Gastrocnemius medialis (tissue), 4 donors: ENCODE data around the gene ADGRD2. TPM values are rescaled to one million over a fixed set of nuclear protein-coding genes. Genes with fewer than 3 reads are reported as not detected.

Source experiments
- ATAC-seq, 2 donors: fragments of 150-250 bp; one replicate each; pipeline ENCODE4 v1.9.1; 2016
- DNase-seq, 2 donors: peaks; one replicate each; pipeline ENCODE4 v3.0.0-alpha.2; 2019
- H3K27ac ChIP-seq, 4 donors: fragments of 200-600 bp; sonication (generic); 1 replicate in 1 of 4; 2 replicates in 3 of 4; pipeline ENCODE4 v1.5.1; 2016 to 2018; ENCODE audit warnings: mild to moderate bottlenecking in 2 of 4, moderate library complexity in 1 of 4
- H3K27me3 ChIP-seq, 3 donors: fragments of 200-600 bp; sonication (generic) in 2 of 3; 1 replicate in 1 of 3; 2 replicates in 2 of 3; pipeline versions ENCODE4 v1.5.1 to v1.6.0; 2016 to 2019; ENCODE audit warnings: mild to moderate bottlenecking in 1 of 3, moderate library complexity in 1 of 3
- H3K36me3 ChIP-seq, 2 donors: fragments of 200-600 bp; sonication (generic) in 1 of 2; one replicate each; pipeline ENCODE4 v1.5.1; 2017 to 2018
- H3K4me1 ChIP-seq, 2 donors: fragments of 200-600 bp; sonication (generic) in 1 of 2; one replicate each; pipeline ENCODE4 v1.5.1; 2016 to 2017; ENCODE audit warnings: mild to moderate bottlenecking in 2 of 2
- H3K4me3 ChIP-seq, 4 donors: fragments of 200-600 bp; sonication (generic) in 3 of 4; 1 replicate in 1 of 4; 2 replicates in 3 of 4; pipeline ENCODE4 v1.5.1; 2016 to 2019; ENCODE audit warnings: mild to moderate bottlenecking in 2 of 4
- H3K9me3 ChIP-seq, 3 donors: fragments of 200-600 bp; sonication (generic) in 2 of 3; 1 replicate in 1 of 3; 2 replicates in 2 of 3; pipeline ENCODE4 v1.5.1; 2016 to 2019
- POLR2A ChIP-seq, 2 donors: fragments of 450-650 bp; IDR thresholded peaks; one replicate each; pipeline ENCODE4 v1.6.1; 2017; ENCODE audit warnings: antibody characterized with exemption in 2 of 2, mild to moderate bottlenecking in 2 of 2, moderate library complexity in 2 of 2
- in situ Hi-C, 4 donors: fragments of 200-750 bp; cut with MboI; loops; one replicate each; pipeline versions ENCODE4 v1.15.0 to v1.8.0; 2017; ENCODE audit warnings: low sequenced_read_pairs in 4 of 4
- intact Hi-C: fragments of 100-400 bp; cut with DNase I; formaldehyde crosslinking; loops from one replicate; pipeline ENCODE4 v1.15.1; 2023; ENCODE audit warnings: low total_unique reads
- total RNA-seq, 4 donors: library from RNA; depleted of rRNA; stranded (reverse); fragments of >200 nt; gene quantifications; one replicate each; pipeline versions ENCODE4 v1.1.0 to v1.2.3, GENCODE V29; 2016
- TF ChIP-seq, protein P1 (sequence below), 5 experiments: fragments of 450-650 bp in 3 of 5; fragments of 200-600 bp in 2 of 5; sonication (generic) in 2 of 5; IDR thresholded peaks in 4 of 5; conservative IDR thresholded peaks in 1 of 5; 1 replicate in 4 of 5; 2 replicates in 1 of 5; pipeline ENCODE4 v1.5.1; 2016 to 2019; ENCODE audit warnings: antibody characterized with exemption in 5 of 5, mild to moderate bottlenecking in 3 of 5, moderate library complexity in 3 of 5

The ADGRD2 gene
- total RNA-seq, 4 donors from 2014 or later: not detected

GRCh38 chr9:124456341-124457078 lies 6.3 kb downstream of the ADGRD2 start:
- DNase-seq (no peak), ATAC-seq (no peak)
- Histone ChIP-seq H3K27me3 (peaks cover 15 to 29% (median 23%) of the 10 kb centered on the region in 3 donors), H3K9me3 (no peaks in the 10 kb centered on the region), H3K36me3 (no peaks in the 10 kb centered on the region), H3K27ac (no peak overlapping the region), H3K4me1 (peaks cover 0 to 4% of the 10 kb centered on the region in 2 donors), H3K4me3 (no peak overlapping the region)
- intact Hi-C loops: no loop called here
- TF ChIP-seq, protein P1, sequence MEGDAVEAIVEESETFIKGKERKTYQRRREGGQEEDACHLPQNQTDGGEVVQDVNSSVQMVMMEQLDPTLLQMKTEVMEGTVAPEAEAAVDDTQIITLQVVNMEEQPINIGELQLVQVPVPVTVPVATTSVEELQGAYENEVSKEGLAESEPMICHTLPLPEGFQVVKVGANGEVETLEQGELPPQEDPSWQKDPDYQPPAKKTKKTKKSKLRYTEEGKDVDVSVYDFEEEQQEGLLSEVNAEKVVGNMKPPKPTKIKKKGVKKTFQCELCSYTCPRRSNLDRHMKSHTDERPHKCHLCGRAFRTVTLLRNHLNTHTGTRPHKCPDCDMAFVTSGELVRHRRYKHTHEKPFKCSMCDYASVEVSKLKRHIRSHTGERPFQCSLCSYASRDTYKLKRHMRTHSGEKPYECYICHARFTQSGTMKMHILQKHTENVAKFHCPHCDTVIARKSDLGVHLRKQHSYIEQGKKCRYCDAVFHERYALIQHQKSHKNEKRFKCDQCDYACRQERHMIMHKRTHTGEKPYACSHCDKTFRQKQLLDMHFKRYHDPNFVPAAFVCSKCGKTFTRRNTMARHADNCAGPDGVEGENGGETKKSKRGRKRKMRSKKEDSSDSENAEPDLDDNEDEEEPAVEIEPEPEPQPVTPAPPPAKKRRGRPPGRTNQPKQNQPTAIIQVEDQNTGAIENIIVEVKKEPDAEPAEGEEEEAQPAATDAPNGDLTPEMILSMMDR (IDR thresholded peaks at IDR 0.05 in 4 of 5, conservative IDR thresholded peaks at IDR 0.05 in 1 of 5): no peak
- TF ChIP-seq POLR2A (IDR thresholded peaks at IDR 0.05): no peak
- in situ Hi-C loops: no loop called here

DNA sequence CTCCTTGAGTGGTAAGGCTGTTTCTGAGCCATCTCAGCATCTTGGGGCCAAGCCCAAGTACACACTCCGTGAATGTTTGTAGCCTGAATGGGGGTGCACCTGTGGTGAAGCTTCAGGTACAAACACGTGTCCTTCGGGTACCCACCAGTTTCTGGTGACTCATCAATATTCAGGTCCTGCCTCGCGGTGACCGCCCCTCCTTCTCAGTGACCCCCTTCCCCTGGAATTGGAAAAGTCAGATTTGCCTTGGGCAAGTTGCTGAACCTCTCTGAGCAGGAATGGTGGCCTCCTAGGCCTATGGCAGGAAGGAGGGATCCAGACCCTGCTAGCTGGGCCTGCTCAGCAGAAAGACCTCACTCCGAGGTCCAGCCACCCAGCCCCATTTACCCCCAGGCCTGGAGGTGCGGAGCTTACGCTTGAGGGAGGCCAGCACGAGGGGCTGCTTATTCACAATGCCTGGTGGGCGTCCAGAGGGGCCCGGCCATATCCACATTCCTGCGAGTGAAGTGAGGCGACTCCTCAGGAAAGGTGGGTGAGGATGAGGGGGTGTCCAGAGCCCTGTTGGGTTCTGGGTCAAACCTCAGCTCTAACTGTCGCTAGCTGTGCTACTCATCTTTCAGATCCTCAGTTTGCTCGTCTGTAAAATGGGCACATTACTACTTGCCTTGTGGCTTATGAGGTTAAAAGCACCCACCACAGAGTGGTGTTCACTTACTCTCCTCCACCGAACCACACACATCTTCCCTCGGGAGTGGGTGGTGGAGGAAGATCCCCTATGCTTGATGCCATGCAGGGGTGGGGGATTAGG lies 7.0 kb downstream of the ADGRD2 start:
- Histone ChIP-seq H3K4me1 (peaks cover 0 to 4% of the 10 kb centered on the region in 2 donors), H3K4me3 (no peak overlapping the region), H3K9me3 (no peaks in the 10 kb centered on the region), H3K27me3 (peaks cover 10 to 21% (median 16%) of the 10 kb centered on the region in 3 donors), H3K27ac (no peak overlapping the region), H3K36me3 (no peaks in the 10 kb centered on the region)
- ATAC-seq: no peak
- in situ Hi-C loops: no loop called here
- TF ChIP-seq, protein P1 (IDR thresholded peaks at IDR 0.05 in 4 of 5, conservative IDR thresholded peaks at IDR 0.05 in 1 of 5): no peak
- no peak for TF ChIP-seq POLR2A (IDR thresholded peaks at IDR 0.05)
- DNase-seq: no peak
- intact Hi-C loops: no loop called here

DNA sequence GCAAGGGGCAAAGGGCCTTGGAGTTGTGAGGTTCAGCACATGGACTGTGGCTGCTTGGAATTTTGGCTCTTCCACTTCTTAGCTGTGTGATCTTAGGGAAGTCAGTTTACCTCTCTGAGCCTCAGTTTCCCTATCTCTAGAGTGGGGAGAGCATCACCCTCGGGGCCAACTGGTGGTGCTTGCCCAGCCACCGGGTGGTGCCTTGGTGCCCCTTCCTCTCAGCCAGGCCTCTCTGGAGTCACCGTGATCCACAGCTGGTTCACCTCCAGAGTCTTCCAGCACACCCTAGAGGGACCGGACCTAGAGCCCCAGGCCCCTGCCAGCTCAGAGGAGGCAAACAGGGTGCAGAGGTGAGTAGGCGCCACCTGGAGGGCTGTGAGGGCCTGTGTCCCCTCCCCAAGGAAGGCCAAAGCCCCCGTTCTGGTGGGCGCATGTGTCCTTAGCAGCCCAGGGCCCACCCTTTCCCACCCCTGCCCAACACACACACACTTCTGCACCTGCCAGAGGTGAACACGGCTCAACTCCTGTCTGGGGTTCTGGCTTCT lies 7.7 kb downstream of the ADGRD2 start:
- in situ Hi-C loops (no loop called here), intact Hi-C loops (no loop called here)
- DNase-seq: no peak
- H3K9me3 ChIP-seq: no peaks in the 10 kb centered on the region
- peaks cover 0 to 4% of the 10 kb centered on the region in 2 donors for H3K4me1 ChIP-seq
- TF ChIP-seq, protein P1 (IDR thresholded peaks at IDR 0.05 in 4 of 5, conservative IDR thresholded peaks at IDR 0.05 in 1 of 5): no peak
- no peak for TF ChIP-seq POLR2A (IDR thresholded peaks at IDR 0.05)
- H3K27ac ChIP-seq: no peak overlapping the region
- no peaks in the 10 kb centered on the region for H3K36me3 ChIP-seq
- no peak for ATAC-seq
- H3K4me3 ChIP-seq: no peak overlapping the region
- peaks cover 3 to 14% (median 9%) of the 10 kb centered on the region in 3 donors for H3K27me3 ChIP-seq

- DNase-seq (no peak), ATAC-seq (no peak)
- Histone ChIP-seq H3K36me3 (no peaks in the 10 kb centered on the region), H3K4me3 (no peak overlapping the region), H3K4me1 (peaks cover 0 to 3% of the 10 kb centered on the region in 2 donors), H3K9me3 (no peaks in the 10 kb centered on the region), H3K27me3 (peaks cover 0 to 12% (median 8%) of the 10 kb centered on the region in 3 donors), H3K27ac (no peak overlapping the region)
- no peak for TF ChIP-seq POLR2A (IDR thresholded peaks at IDR 0.05)
- TF ChIP-seq, protein P1 (IDR thresholded peaks at IDR 0.05 in 4 of 5, conservative IDR thresholded peaks at IDR 0.05 in 1 of 5): no peak
- in situ Hi-C loops (no loop called here), intact Hi-C loops (no loop called here)
Observed at GRCh38 chr9:124458441-124458840, 8.2 kb downstream of the ADGRD2 start.
